K562 (cell line): ENCODE measurements around the gene MXRA7. TPM values are rescaled to one million over a fixed set of nuclear protein-coding genes. Genes with fewer than 3 reads are reported as not detected.

Experiments used
- ATF6 ChIP-seq: sonication (generic); formaldehyde crosslinking; IDR thresholded peaks from 2 replicates; pipeline ENCODE4 v1.4.0; 2020; ENCODE audit warnings: mild to moderate bottlenecking, missing genetic modification reagents
- CTCF ChIP-seq, 3 experiments: IDR thresholded peaks in 2 of 3; conservative IDR thresholded peaks in 1 of 3; 2 replicates each; pipeline ENCODE4 v1.5.1; 2011 to 2012; ENCODE audit warnings: low read length in 3 of 3, mild to moderate bottlenecking in 3 of 3, control low read depth in 2 of 3, improper control_type of control experiment in 1 of 3, inconsistent platforms in 1 of 3, low read depth in 1 of 3, mixed read lengths in 1 of 3, moderate library complexity in 1 of 3; ENCODE audit not compliant: insufficient read depth in 2 of 3
- ESRRA ChIP-seq: fragments of 450-650 bp; IDR thresholded peaks from 2 replicates; pipeline ENCODE4 v1.6.1; 2014; ENCODE audit warnings: low read depth, mild to moderate bottlenecking, moderate library complexity, borderline replicate concordance
- FOXP4 ChIP-seq: sonication (generic); formaldehyde crosslinking; IDR thresholded peaks from 2 replicates; pipeline ENCODE4 v1.8.0; 2022; ENCODE audit warnings: mild to moderate bottlenecking, missing genetic modification reagents, borderline replicate concordance
- MAX ChIP-seq: sonication (generic); formaldehyde crosslinking; IDR thresholded peaks from 2 replicates; pipeline ENCODE4 v1.9.0; 2022; ENCODE audit warnings: mild to moderate bottlenecking, missing genetic modification reagents
- MBD2 ChIP-seq: sonication (generic); IDR thresholded peaks from 2 replicates; pipeline ENCODE4 v1.6.1; 2016; ENCODE audit warnings: low read depth, borderline replicate concordance
- NFRKB ChIP-seq: fragments of 450-650 bp; IDR thresholded peaks from 2 replicates; pipeline ENCODE4 v1.6.1; 2016; ENCODE audit warnings: low read depth
- PBX2 ChIP-seq, 2 experiments: IDR thresholded peaks in 1 of 2; conservative IDR thresholded peaks in 1 of 2; 2 replicates each; pipeline ENCODE4 v1.6.1; 2016; ENCODE audit warnings: low read depth in 2 of 2, mild to moderate bottlenecking in 1 of 2, missing compliant biosample characterization in 1 of 2, missing genetic modification characterization in 1 of 2, moderate library complexity in 1 of 2
- POLR3A ChIP-seq: IDR thresholded peaks from 2 replicates; pipeline ENCODE4 v1.6.1; 2011; ENCODE audit warnings: borderline replicate concordance, mild to moderate bottlenecking, moderate library complexity; ENCODE audit not compliant: insufficient read length, insufficient read depth; ENCODE audit errors: extremely low read depth
- PRDM10 ChIP-seq: fragments of 450-650 bp; IDR thresholded peaks from 2 replicates; pipeline ENCODE4 v1.6.1; 2018; ENCODE audit not compliant: partially characterized antibody
- RAD21 ChIP-seq, 2 experiments: fragments of 250-450 bp in 1 of 2; fragments of 450-650 bp in 1 of 2; sonication (Bioruptor Pico) in 1 of 2; formaldehyde crosslinking in 1 of 2; IDR thresholded peaks in 1 of 2; conservative IDR thresholded peaks in 1 of 2; 2 replicates each; pipeline versions ENCODE4 v1.4.0 to v1.8.0; 2020 to 2022; ENCODE audit warnings: mild to moderate bottlenecking in 2 of 2, moderate library complexity in 1 of 2
- TAF15 ChIP-seq: fragments of 200-400 bp; formaldehyde crosslinking; IDR thresholded peaks from 2 replicates; pipeline ENCODE4 v1.6.1; 2017; ENCODE audit warnings: mild to moderate bottlenecking, low read depth, low read length, moderate library complexity
- ZNF253 ChIP-seq: fragments of 250-450 bp; sonication (Bioruptor Pico); conservative IDR thresholded peaks from 2 replicates; pipeline ENCODE4 v1.6.1; 2021; ENCODE audit warnings: mild to moderate bottlenecking
- polyA plus RNA-seq, 8 experiments: library from polyadenylated mRNA; depleted of rRNA in 4 of 8; stranded (reverse) in 5 of 8; unstranded in 3 of 8; fragments of >200 nt; fragmentation: Nextera tagmentation in 2 of 8; fragmentation: Illumina TruSeq in 1 of 8; extraction: Ambion mirVana in 2 of 8; extraction: Trizol in 1 of 8; gene quantifications; 2 replicates each; pipeline versions ENCODE4 v1.2.1 to v1.2.3, GENCODE V29; 2011 to 2014; ENCODE audit warnings: inconsistent platforms in 1 of 8, missing spikeins in 1 of 8
- total RNA-seq, 7 experiments: library from RNA; depleted of rRNA in 6 of 7; stranded (reverse); fragments of >200 nt in 6 of 7; fragmentation: Illumina TruSeq in 2 of 7; extraction: Trizol in 2 of 7; gene quantifications; 2 replicates each; pipeline versions ENCODE4 v1.2.1 to v1.2.3, GENCODE V29; 2011 to 2021; ENCODE audit warnings: low replicate concordance in 1 of 7

The MXRA7 gene
- total and polyA plus RNA-seq, 9 of the 15 experiments (the other 6 are each of a cell fraction or from before 2014, with no cell fraction given), result 2.6 to 38.4 (median 14.3) TPM

GRCh38 chr17:76689859-76690258, 20.9 kb downstream of the MXRA7 start (continued):
- no peak for TF ChIP-seq FOXP4 (CRISPR knock-in tag)
- no peak for TF ChIP-seq NFRKB
- no peak for TF ChIP-seq POLR3A
- no peak for TF ChIP-seq ESRRA
- no peak for TF ChIP-seq RAD21 (CRISPR knock-in tag; conservative IDR thresholded peaks at IDR 0.05 in 1 of 2, IDR thresholded peaks at IDR 0.05 in 1 of 2)
- TF ChIP-seq ZNF253 (CRISPR knock-in tag), result no peak
- no peak for TF ChIP-seq PBX2 (CRISPR knock-in tag; IDR thresholded peaks at IDR 0.05; ENCODE audit: low read depth)
- TF ChIP-seq PBX2 (tag; conservative IDR thresholded peaks at IDR 0.05; ENCODE audit: low read depth), result peak; percentile 93
- TF ChIP-seq PRDM10, result no peak
- TF ChIP-seq MBD2, result no peak
- TF ChIP-seq CTCF (IDR thresholded peaks at IDR 0.05 in 2 of 3, conservative IDR thresholded peaks at IDR 0.05 in 1 of 3; ENCODE audit: insufficient read depth in 2 of 3, low read depth in 1 of 3, low read length in 3 of 3), result no peak
- TF ChIP-seq ATF6 (CRISPR knock-in tag), result no peak
- TF ChIP-seq MAX (CRISPR knock-in tag), result 0 out of 2 replicates have a peak, but pooled peaks have one; percentile 28
- no peak for TF ChIP-seq TAF15
